Measurements from ENCODE around the gene TRIM24.

GRCh38 chr7:138465046-138465445 lies 5.0 kb downstream of the TRIM24 start:
- TF ChIP-seq, protein P1, sequence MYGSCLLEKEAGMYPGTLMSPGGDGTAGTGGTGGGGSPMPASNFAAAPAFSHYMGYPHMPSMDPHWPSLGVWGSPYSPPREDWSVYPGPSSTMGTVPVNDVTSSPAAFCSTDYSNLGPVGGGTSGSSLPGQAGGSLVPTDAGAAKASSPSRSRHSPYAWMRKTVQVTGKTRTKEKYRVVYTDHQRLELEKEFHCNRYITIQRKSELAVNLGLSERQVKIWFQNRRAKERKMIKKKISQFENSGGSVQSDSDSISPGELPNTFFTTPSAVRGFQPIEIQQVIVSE (CRISPR knock-in tag; IDR thresholded peaks at IDR 0.05; ENCODE audit: borderline replicate concordance): no peak
- TF ChIP-seq, protein P2, sequence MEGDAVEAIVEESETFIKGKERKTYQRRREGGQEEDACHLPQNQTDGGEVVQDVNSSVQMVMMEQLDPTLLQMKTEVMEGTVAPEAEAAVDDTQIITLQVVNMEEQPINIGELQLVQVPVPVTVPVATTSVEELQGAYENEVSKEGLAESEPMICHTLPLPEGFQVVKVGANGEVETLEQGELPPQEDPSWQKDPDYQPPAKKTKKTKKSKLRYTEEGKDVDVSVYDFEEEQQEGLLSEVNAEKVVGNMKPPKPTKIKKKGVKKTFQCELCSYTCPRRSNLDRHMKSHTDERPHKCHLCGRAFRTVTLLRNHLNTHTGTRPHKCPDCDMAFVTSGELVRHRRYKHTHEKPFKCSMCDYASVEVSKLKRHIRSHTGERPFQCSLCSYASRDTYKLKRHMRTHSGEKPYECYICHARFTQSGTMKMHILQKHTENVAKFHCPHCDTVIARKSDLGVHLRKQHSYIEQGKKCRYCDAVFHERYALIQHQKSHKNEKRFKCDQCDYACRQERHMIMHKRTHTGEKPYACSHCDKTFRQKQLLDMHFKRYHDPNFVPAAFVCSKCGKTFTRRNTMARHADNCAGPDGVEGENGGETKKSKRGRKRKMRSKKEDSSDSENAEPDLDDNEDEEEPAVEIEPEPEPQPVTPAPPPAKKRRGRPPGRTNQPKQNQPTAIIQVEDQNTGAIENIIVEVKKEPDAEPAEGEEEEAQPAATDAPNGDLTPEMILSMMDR (IDR thresholded peaks at IDR 0.05): no peak
- TF ChIP-seq FOXJ3 (CRISPR knock-in tag; IDR thresholded peaks at IDR 0.05; ENCODE audit: borderline replicate concordance) (no peak), IRF2 (CRISPR knock-in tag; IDR thresholded peaks at IDR 0.05; ENCODE audit: borderline replicate concordance, low read depth) (no peak), NR1H2 (CRISPR knock-in tag; IDR thresholded peaks at IDR 0.05) (no peak), JAZF1 (CRISPR knock-in tag; IDR thresholded peaks at IDR 0.05) (no peak)
- TF ChIP-seq, protein P3, sequence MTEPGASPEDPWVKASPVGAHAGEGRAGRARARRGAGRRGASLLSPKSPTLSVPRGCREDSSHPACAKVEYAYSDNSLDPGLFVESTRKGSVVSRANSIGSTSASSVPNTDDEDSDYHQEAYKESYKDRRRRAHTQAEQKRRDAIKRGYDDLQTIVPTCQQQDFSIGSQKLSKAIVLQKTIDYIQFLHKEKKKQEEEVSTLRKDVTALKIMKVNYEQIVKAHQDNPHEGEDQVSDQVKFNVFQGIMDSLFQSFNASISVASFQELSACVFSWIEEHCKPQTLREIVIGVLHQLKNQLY (CRISPR knock-in tag; IDR thresholded peaks at IDR 0.05): no peak
- TF ChIP-seq, protein P4, sequence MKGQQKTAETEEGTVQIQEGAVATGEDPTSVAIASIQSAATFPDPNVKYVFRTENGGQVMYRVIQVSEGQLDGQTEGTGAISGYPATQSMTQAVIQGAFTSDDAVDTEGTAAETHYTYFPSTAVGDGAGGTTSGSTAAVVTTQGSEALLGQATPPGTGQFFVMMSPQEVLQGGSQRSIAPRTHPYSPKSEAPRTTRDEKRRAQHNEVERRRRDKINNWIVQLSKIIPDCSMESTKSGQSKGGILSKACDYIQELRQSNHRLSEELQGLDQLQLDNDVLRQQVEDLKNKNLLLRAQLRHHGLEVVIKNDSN (CRISPR knock-in tag; IDR thresholded peaks at IDR 0.05): no peak

Measured in WTC11 (cell line).